GM18502 (cell line): ENCODE measurements around the gene TEKT5.

Experiments
- ATAC-seq: cut with Tn5 transposase; IDR thresholded peaks from one replicate; pipeline ENCODE4 v1.9.1; 2021; ENCODE audit warnings: mild to moderate bottlenecking; ENCODE audit not compliant: unreplicated experiment, poor library complexity

The TEKT5 gene

DNA sequence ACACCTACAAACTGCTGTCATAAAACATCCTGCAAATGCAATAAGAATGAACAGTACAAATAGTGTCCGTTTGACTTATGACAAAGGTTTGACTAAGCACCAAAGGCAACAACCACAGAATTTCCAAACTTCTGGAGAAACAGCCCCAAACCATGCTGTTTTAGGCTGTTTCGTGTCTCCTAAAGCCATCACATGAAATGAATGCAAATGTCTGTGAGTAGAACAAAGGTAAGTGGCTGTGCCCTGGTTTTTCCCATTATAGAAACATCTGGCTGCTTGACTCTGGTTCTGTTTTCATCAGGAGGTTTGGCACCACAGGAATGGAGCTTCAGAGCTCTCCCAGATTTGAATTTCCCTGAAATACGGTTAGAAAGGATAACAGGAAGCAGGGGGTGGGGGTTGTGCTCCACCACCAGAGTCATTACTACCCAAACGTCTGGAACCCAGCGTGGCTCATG lies 109.7 kb downstream of the TEKT5 start:
- ATAC-seq: no peak

DNA sequence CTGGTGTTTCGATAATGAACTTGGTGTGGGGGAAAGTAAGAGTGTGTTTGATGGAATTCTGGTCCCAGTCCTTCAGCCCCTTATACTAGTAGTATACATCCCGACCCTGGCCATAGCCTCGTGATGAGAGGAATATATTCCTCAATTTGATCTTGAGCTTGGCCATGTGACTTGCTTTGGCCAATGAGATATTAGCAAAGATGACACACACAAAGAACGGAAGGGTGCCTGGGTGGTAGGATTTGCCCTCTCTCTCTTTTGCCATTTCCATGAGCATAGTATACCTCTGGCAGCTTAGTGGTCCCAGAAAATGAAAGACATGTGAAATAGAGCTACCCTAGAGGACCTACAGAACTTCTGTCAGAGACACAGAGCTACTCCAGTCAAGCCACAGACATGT lies 111.5 kb downstream of the TEKT5 start:
- ATAC-seq: no peak

DNA sequence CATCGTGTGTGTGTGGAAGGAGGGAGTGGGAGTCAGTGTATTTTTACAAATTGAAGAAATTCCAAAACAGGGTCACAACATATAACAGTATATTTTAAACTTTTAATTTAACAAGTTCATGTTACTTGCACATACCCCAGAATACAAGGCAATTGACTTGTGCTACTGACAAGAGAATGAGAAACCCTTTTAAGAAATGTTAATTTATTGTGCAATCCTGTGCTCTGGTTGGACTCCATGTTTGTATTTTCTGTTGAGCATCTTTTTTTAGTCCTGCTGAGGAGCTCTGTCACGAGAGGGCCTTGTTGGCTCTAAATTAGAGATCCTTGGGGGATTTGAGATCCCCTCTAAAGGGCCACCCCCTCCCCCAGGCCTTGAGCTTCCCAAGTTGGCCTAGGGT lies 113.2 kb downstream of the TEKT5 start:
- no peak for ATAC-seq

DNA sequence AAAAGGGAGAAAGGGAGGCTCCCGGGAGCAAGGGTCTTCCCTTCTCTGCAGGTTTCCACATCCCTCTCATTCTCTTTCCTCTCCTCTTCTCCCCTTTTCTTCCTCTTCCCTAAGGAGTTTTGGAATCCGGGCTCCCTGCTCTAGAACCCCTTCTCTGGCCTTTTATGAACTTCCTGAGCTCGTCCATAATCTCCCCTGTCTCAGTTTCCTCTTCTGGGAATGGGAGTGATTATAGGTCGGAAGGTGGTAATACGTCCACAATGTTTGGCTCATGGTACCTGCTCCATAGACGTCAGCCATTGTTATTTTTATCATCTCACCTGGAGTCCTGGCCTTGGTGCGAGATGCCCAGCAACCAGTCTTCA lies 113.9 kb downstream of the TEKT5 start:
- no peak for ATAC-seq

DNA sequence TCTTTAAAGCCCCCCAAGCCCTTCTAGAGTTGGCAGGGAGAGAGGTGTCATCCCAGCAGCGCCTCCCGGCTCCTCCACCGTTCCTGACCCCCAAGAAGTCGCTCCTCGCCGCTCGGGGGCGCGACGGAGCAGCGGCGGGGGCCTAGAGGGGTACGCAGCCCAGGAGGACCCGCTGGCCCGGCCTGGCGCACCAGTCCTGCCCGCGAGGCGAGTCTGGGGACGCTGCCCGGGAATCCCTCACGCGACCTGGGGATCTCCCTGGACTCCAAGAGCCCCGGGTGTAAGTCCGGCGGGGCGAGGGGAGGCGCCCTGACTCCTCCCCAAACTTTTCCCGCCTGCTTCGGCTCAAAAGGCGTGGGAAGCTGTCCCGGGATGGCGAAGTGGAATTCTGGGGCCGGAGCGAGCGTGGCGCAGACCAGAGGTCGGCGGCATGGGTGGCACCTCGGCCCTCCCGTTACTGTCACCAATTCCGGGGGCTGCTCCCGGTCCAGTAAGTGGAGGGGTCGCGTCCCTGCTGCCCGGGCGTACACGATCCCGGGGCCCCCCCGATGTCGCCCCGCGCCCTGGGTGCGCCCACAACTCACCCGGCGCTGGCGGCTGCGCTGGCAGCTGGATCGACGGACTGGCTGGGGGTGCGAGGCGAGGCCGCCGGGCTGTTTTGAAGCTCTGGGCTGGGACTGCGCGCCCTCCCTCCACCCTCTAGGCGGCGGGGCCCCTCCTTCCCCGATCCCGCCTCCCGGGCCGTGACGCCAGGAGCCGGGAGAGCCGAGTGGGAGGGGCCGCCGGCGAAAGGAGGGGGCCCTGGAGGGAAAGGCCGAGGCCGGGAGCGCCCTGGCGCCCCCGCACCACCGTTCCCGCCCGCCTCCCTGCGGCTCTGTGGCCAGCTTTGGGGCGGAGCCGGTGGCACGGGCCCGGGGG lies 114.5 kb downstream of the TEKT5 start, which contains the start of gene EMP2:
Gene EMP2, minus strand, starts transcription at position 634 of the 918 bp plus-strand sequence. CDS start 32,981 bp downstream, outside the sequence.
- no peak for ATAC-seq

DNA sequence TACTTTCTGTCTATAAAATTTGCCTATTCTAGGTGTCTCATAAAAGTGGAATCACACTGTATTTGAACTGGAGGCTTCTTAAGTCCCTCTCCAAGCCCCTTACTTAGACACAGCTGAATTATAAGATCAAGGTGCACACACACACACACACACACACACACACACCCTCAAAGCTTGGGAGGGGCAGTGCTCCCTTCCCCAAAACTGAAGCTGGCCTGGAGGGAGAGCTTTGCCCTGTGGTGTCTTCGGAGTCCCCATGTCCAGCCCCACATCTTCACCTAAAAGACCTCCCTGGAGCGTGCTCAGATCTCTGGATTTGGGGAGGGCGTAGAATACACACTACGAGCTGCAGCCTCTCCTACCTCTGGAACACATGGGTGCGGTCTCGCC lies 115.2 kb downstream of the TEKT5 start:
- no peak for ATAC-seq

DNA sequence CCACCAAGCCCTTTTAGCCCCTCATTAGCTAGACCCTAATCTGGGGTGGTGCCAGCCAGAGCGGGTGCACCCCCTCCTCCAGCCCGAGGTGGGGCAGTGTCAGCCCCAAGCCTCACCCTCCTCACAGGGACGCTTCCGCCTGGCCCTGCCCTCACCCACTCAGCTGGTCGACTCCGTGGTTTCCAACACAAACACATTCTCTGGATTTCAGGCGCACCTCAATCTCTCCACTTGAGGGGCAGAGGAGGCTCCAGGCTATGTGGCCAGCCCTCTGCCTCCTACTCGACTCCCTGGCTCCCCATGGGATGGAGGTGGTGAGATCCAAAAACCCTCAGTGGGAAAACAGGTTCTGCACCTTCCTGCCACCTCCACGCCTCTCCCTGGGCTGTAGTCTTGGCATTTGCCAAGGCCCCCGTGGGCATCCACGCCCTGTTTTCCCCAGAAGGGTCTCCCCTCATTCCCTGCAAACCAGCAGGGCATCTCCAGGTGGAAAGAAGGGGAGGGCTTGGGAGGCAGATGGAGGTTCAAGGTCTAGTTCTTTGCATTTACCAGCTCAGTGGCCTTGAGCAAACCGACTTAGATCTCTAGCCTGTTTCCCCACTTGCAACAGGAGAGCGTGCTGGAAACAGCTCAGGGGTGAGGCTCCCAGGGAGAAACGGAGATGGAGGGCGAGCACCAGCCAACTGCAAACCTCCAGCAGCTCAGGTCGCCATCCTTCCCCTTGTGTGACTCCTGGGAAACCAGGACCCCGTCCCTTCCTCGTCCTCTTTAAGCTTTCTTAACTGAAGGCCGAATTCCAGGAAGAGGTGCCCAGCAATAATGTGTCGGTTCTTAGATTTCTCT lies 116.0 kb downstream of the TEKT5 start:
- no peak for ATAC-seq
